Measurements from ENCODE around the gene ERN1.

The ERN1 gene

GRCh38 chr17:64110379-64111152, 19.4 kb downstream of the ERN1 start:
- no peak for DNase-seq (ENCODE audit: low read depth in 2 of 2)

GRCh38 chr17:64109400-64109799, 20.5 kb downstream of the ERN1 start:
- no peak for DNase-seq (ENCODE audit: low read depth in 2 of 2)

- no peak for DNase-seq (ENCODE audit: low read depth in 2 of 2)
Measured at GRCh38 chr17:64107500-64108236, 22.3 kb downstream of the ERN1 start.

DNA sequence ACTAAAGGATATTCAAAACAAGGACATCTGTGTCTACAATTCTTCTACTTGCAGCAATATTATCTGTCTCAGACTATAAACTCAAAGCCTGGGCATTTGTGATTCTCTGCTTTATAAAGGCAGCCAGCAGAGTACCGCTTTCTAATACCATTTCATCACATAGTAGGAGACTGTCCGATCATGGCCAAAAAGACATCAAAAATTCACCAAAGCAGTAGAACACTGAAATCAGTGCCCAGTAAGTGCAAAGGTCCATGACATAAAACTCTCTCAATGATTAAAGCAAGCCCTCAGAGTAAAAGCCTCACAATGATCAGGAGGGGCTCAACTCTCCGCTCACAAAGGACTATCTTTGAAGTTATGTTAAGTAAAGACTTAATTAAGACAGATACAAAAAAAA, 23.0 kb downstream of the ERN1 start:
- DNase-seq (ENCODE audit: low read depth in 2 of 2), result no peak

GRCh38 chr17:64103391-64104364, 26.3 kb downstream of the ERN1 start:
- DNase-seq (ENCODE audit: low read depth in 2 of 2), result no peak

- no peak for DNase-seq (ENCODE audit: low read depth in 2 of 2)
Measured at GRCh38 chr17:64102627-64103390, 27.1 kb downstream of the ERN1 start.

GRCh38 chr17:64099543-64099942, 30.4 kb downstream of the ERN1 start:
- no peak for DNase-seq (ENCODE audit: low read depth in 2 of 2)

DNA sequence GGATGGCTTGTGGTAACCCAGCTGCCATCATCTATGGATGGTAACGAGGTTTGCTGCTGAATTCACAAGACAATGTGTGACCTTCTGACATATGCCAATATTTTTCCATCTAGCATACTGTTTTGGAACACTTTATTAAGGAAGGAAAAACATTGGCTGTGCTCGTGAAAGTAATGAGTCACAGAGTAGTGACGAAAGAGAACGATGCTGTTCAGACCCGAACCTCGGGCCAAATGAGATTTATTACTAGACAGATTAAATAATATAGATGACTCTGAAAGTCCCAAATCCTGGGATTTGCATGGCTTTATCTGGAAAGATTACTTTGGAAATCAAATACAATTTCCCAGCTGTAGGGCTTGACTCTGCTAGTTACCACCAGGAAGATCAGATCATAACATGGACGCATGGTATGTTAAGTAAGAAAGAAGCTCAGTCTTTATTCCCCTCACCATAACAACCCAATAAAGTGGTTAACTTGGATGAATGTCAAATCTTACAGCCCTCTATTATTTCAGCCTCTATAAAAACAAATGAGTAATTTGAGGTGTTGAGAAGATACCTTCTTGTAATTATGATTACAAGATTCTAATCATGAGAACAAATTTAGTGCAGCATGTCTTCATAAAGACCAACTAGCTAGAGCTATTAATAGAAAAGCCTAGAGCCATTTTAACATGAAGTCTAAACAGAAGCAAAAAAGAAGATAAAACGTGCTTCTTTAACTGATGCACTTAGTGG, 32.6 kb downstream of the ERN1 start:
- no peak for DNase-seq (ENCODE audit: low read depth in 2 of 2)

GRCh38 chr17:64096037-64096436, 33.9 kb downstream of the ERN1 start:
- DNase-seq (ENCODE audit: low read depth in 2 of 2), result no peak

- DNase-seq (ENCODE audit: low read depth in 2 of 2), result no peak
Measured at GRCh38 chr17:64095144-64095882, 34.6 kb downstream of the ERN1 start.

DNA sequence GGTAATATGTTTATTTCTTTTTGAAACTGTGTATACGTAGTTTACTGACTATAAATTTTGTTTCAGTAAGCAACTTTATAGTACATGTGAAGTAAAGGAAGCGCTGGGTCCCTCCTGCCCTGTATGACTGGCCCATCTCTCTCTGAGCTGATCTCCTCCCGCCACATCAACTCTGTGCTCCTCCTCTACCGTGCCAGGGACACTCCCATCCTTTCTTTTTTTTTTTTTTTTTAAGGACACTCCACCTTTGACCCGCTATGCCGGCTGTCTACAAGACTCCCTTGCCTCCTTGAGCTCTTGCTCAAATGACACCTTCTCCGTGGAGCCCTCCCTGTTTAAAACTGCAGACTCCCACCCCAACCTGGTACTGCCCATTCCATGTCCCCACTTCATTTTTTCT, 35.5 kb downstream of the ERN1 start:
- DNase-seq (ENCODE audit: low read depth in 2 of 2), result no peak

GRCh38 chr17:64092952-64093451, 36.9 kb downstream of the ERN1 start:
- DNase-seq (ENCODE audit: low read depth in 2 of 2), result no peak

GRCh38 chr17:64092113-64092512, 37.8 kb downstream of the ERN1 start:
- no peak for DNase-seq (ENCODE audit: low read depth in 2 of 2)

DNA sequence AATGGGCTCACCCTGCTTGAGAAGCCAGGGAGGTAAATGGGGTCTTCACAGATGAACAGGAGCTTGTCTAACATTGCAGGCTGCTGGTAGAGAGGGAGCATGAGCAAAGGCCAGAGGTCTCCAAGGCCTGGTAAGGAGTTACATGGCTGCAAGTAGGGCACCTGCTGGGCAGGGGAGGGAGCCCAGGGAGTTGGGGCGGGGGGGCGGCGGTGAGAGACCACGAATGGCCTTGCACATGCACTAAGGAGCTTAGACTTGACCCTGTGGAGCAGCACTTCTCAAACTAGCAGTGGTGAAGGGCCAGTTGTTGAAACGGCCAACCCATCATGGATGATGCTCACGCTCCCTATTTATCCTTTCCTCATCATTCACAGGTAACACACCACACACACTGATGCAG, 38.4 kb downstream of the ERN1 start:
- DNase-seq (ENCODE audit: low read depth in 2 of 2), result no peak

DNA sequence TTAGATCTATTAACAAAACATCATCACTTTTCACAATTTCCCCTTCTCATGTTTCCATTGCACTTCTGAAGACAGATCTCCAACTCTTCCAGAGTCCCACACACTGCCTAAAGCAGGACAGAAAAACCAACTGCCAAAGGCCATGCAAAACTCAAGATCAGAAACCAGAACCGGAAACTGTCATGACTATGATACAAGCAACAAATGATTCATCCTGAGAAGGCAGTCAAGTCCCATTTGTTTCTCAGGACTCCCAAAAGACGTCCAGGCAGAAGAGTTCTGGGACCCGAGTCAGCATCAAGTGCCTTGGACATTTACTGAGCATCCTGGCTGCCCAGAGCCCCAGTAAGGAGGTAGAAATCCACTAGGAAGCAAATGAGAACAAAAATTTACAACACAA, 38.8 kb downstream of the ERN1 start:
- no peak for DNase-seq (ENCODE audit: low read depth in 2 of 2)

- DNase-seq (ENCODE audit: low read depth in 2 of 2), result no peak
Measured at GRCh38 chr17:64090144-64090543, 39.8 kb downstream of the ERN1 start.

DNA sequence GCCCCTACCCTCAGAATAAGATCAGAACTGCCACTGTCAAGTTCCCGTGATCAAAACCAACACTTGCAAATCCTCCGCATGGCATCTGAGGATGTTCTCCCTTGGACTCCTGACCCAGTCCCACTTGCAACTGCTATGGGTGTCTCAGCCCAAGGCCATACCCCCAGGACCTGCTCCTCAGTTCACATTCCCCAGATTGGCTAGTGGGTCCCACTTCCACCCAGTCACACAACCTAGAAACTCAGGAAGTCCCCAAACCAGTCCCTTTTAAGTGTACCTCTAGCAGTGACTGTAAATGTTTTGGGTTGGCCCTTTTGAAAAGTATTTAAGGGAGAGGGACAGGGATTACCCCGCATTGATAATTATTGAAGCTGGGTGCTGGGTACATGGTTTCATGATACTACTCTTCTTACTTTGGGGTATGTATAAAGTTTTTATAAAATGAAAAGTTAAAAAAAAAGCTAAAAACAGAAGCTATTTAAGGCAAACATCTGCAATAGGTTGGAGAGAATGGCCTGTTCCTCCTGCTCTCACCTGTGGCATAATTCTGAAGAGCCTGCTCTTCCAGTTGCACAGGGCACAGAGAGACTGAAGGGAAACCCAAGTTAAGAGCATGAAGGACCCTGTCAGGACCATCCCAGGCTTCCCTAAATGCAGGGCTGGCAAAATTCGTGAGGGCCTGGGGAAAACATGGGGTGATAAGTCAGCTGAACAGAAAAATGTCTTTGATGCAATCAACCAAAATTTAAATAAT, 42.5 kb downstream of the ERN1 start:
- DNase-seq (ENCODE audit: low read depth in 2 of 2), result no peak

- no peak for DNase-seq (ENCODE audit: low read depth in 2 of 2)
Measured at GRCh38 chr17:64085650-64086005, 44.3 kb downstream of the ERN1 start.

Data from fibroblast of skin of left quadriceps (primary cell).